KMS-11 (cell line): ENCODE measurements around the gene ABLIM2.
"Not testable (repeated sequence)": the region's sequence is repeated elsewhere in the genome, so short reads cannot be mapped to it uniquely, and the experiment has no call there.

Source experiments
- H2AFZ ChIP-seq: fragments of 200-600 bp; sonication (generic); 2 replicates; pipeline ENCODE4 v1.6.1; 2016; ENCODE audit warnings: antibody characterized with exemption, mixed run types, low read depth
- H3K27ac ChIP-seq: fragments of 200-600 bp; sonication (generic); 2 replicates; pipeline ENCODE4 v1.6.1; 2016; ENCODE audit warnings: mild to moderate bottlenecking, mixed run types
- H3K27me3 ChIP-seq: fragments of 200-600 bp; sonication (generic); 2 replicates; pipeline ENCODE4 v1.6.1; 2017; ENCODE audit warnings: mild to moderate bottlenecking, low read depth, mixed run types, moderate library complexity; ENCODE audit not compliant: insufficient read depth
- H3K36me3 ChIP-seq: fragments of 200-600 bp; sonication (generic); 2 replicates; pipeline ENCODE4 v1.6.1; 2017; ENCODE audit warnings: mild to moderate bottlenecking, mixed run types; ENCODE audit not compliant: insufficient read depth
- H3K4me1 ChIP-seq: fragments of 200-600 bp; sonication (generic); 2 replicates; pipeline ENCODE4 v1.6.1; 2016; ENCODE audit warnings: mild to moderate bottlenecking, low read depth, mixed run types; ENCODE audit not compliant: poor library complexity, severe bottlenecking
- H3K4me2 ChIP-seq: fragments of 200-600 bp; sonication (generic); 2 replicates; pipeline ENCODE4 v1.7.0; 2016; ENCODE audit warnings: mild to moderate bottlenecking, mixed run types
- H3K4me3 ChIP-seq: fragments of 200-600 bp; sonication (generic); IDR thresholded peaks from 2 replicates; pipeline ENCODE4 v1.6.1; 2017; ENCODE audit warnings: low read depth, low read length, mixed read lengths; ENCODE audit not compliant: insufficient read depth
- H3K79me2 ChIP-seq: fragments of 200-600 bp; sonication (generic); 2 replicates; pipeline ENCODE4 v1.6.1; 2016; ENCODE audit warnings: low read depth, mixed run types; ENCODE audit not compliant: insufficient read depth
- H3K9ac ChIP-seq: fragments of 200-600 bp; sonication (generic); 2 replicates; pipeline ENCODE4 v1.6.1; 2016; ENCODE audit warnings: mild to moderate bottlenecking, mixed run types
- H4K20me1 ChIP-seq: fragments of 200-600 bp; sonication (generic); 2 replicates; pipeline ENCODE4 v1.6.1; 2016; ENCODE audit warnings: mild to moderate bottlenecking, mixed run types; ENCODE audit not compliant: insufficient read depth
- CTCF ChIP-seq: fragments of 200-600 bp; sonication (generic); conservative IDR thresholded peaks from 2 replicates; pipeline ENCODE4 v1.6.1; 2017; ENCODE audit warnings: low read depth, mild to moderate bottlenecking, antibody characterized with exemption, low read length, moderate library complexity, mixed read lengths

ABLIM2 gene

GRCh38 chr4:7945709-7946380, 212.8 kb downstream of the ABLIM2 start:
- H3K27ac ChIP-seq = no peak overlapping the region
- H4K20me1 ChIP-seq = no peaks in the 10 kb centered on the region
- no peaks in the 10 kb centered on the region for H3K27me3 ChIP-seq
- H3K4me3 ChIP-seq = no peak overlapping the region
- H3K4me2 ChIP-seq = no peak overlapping the region
- no peaks in the 10 kb centered on the region for H3K36me3 ChIP-seq
- H2AFZ ChIP-seq = no peak overlapping the region
- no peak overlapping the region for H3K9ac ChIP-seq
- no peaks in the 10 kb centered on the region for H3K79me2 ChIP-seq
- H3K4me1 ChIP-seq = no peaks in the 10 kb centered on the region
- no peak for TF ChIP-seq CTCF

GRCh38 chr4:7944599-7945220, 213.9 kb downstream of the ABLIM2 start:
- no peak overlapping the region for H3K27ac ChIP-seq
- H3K4me1 ChIP-seq = no peaks in the 10 kb centered on the region
- no peaks in the 10 kb centered on the region for H3K36me3 ChIP-seq
- no peaks in the 10 kb centered on the region for H3K79me2 ChIP-seq
- H4K20me1 ChIP-seq = no peaks in the 10 kb centered on the region
- no peak for TF ChIP-seq CTCF
- H3K4me2 ChIP-seq = no peak overlapping the region
- H3K27me3 ChIP-seq = no peaks in the 10 kb centered on the region
- H3K4me3 ChIP-seq = no peak overlapping the region
- no peak overlapping the region for H3K9ac ChIP-seq
- H2AFZ ChIP-seq = no peak overlapping the region

GRCh38 chr4:7943688-7944087, 214.9 kb downstream of the ABLIM2 start:
- not testable (repeated sequence) for H3K27me3 ChIP-seq, H2AFZ ChIP-seq, H3K36me3 ChIP-seq, H4K20me1 ChIP-seq, H3K79me2 ChIP-seq, H3K9ac ChIP-seq, H3K4me3 ChIP-seq, H3K4me1 ChIP-seq, H3K4me2 ChIP-seq, H3K27ac ChIP-seq

GRCh38 chr4:7943211-7943610, 215.4 kb downstream of the ABLIM2 start:
- no peak for TF ChIP-seq CTCF
- Histone ChIP-seq H3K4me2 (no peak overlapping the region), H3K4me3 (no peak overlapping the region), H3K36me3 (no peaks in the 10 kb centered on the region), H2AFZ (no peak overlapping the region), H3K9ac (no peak overlapping the region), H3K4me1 (no peaks in the 10 kb centered on the region), H3K79me2 (no peaks in the 10 kb centered on the region), H3K27ac (no peak overlapping the region), H4K20me1 (no peaks in the 10 kb centered on the region), H3K27me3 (no peaks in the 10 kb centered on the region)

- no peaks in the 10 kb centered on the region for H4K20me1 ChIP-seq
- H3K4me3 ChIP-seq = no peak overlapping the region
- no peak overlapping the region for H3K4me2 ChIP-seq
- no peak for TF ChIP-seq CTCF
- no peak overlapping the region for H3K27ac ChIP-seq
- no peaks in the 10 kb centered on the region for H3K4me1 ChIP-seq
- no peaks in the 10 kb centered on the region for H3K36me3 ChIP-seq
- no peaks in the 10 kb centered on the region for H3K27me3 ChIP-seq
- H2AFZ ChIP-seq = no peak overlapping the region
- no peak overlapping the region for H3K9ac ChIP-seq
- H3K79me2 ChIP-seq = no peaks in the 10 kb centered on the region
Measured at GRCh38 chr4:7941965-7942496, 216.6 kb downstream of the ABLIM2 start.
